Measurements from ENCODE around the gene TMED6.
"Not testable (repeated sequence)": the region's sequence is repeated elsewhere in the genome, so short reads cannot be mapped to it uniquely, and the experiment has no call there.

The TMED6 gene

GRCh38 chr16:69296771-69297170 lies 54.8 kb downstream of the TMED6 start:
- not testable (repeated sequence) for FAIRE-seq

- no peak for FAIRE-seq
Measured at GRCh38 chr16:69294051-69294450, 57.5 kb downstream of the TMED6 start.

GRCh38 chr16:69293401-69293800 lies 58.2 kb downstream of the TMED6 start:
- no peak for FAIRE-seq
